DOHH2 (cell line): ENCODE measurements around the gene ASB1.
A peak's percentile ranks its signal among the peaks of the same experiment; 100 is the strongest.

ENCODE experiments used
- H3F3A ChIP-seq: fragments of 200-600 bp; sonication (generic), shearing (Covaris generic); 2 replicates; pipeline ENCODE4 v1.6.0; 2016; ENCODE audit warnings: antibody characterized with exemption, mild to moderate bottlenecking; ENCODE audit not compliant: control insufficient read depth, insufficient read depth
- H3K27ac ChIP-seq: fragments of 200-600 bp; sonication (generic); 2 replicates; pipeline ENCODE4 v1.5.1; 2014; ENCODE audit warnings: low read depth, mild to moderate bottlenecking, low read length, moderate library complexity
- H3K27me3 ChIP-seq: fragments of 200-600 bp; sonication (generic); 2 replicates; pipeline ENCODE4 v1.6.1; 2014; ENCODE audit warnings: mild to moderate bottlenecking, low read length, mixed read lengths; ENCODE audit not compliant: control insufficient read depth
- H3K36me3 ChIP-seq: fragments of 200-600 bp; sonication (generic); 2 replicates; pipeline ENCODE4 v1.6.1; 2014; ENCODE audit warnings: mild to moderate bottlenecking, low read length, moderate library complexity, mixed read lengths; ENCODE audit not compliant: control insufficient read depth
- H3K4me1 ChIP-seq: fragments of 200-600 bp; sonication (generic); 2 replicates; pipeline ENCODE4 v1.6.1; 2014; ENCODE audit warnings: mild to moderate bottlenecking, low read length, mixed read lengths; ENCODE audit not compliant: control insufficient read depth
- H3K4me2 ChIP-seq: fragments of 200-600 bp; sonication (generic); 2 replicates; pipeline ENCODE4 v1.6.0; 2014; ENCODE audit warnings: mild to moderate bottlenecking, low read length, moderate library complexity
- H3K4me3 ChIP-seq: fragments of 200-600 bp; sonication (generic); 2 replicates; pipeline ENCODE4 v1.5.1; 2014; ENCODE audit warnings: mild to moderate bottlenecking, low read length, mixed read lengths
- H3K79me2 ChIP-seq: fragments of 200-600 bp; sonication (generic); 2 replicates; pipeline ENCODE4 v1.6.1; 2014; ENCODE audit warnings: mild to moderate bottlenecking, low read length, mixed read lengths; ENCODE audit not compliant: control insufficient read depth
- H3K9me2 ChIP-seq: fragments of 200-600 bp; sonication (generic); replicated peaks from 2 replicates; pipeline ENCODE4 v1.6.1; 2014; ENCODE audit warnings: mild to moderate bottlenecking, low read length, mixed read lengths; ENCODE audit not compliant: control insufficient read depth
- H3K9me3 ChIP-seq: fragments of 200-600 bp; sonication (generic); 2 replicates; pipeline ENCODE4 v1.6.1; 2014; ENCODE audit warnings: antibody characterized with exemption, low read length, mixed read lengths; ENCODE audit not compliant: control insufficient read depth, insufficient read depth
- H4K20me1 ChIP-seq: fragments of 200-600 bp; sonication (generic); 2 replicates; pipeline ENCODE4 v1.6.0; 2014; ENCODE audit warnings: low read depth, mild to moderate bottlenecking, antibody characterized with exemption, low read length, moderate library complexity; ENCODE audit not compliant: control insufficient read depth, insufficient read depth
- CTCF ChIP-seq: fragments of 200-600 bp; sonication (generic); IDR thresholded peaks from one replicate; pipeline ENCODE4 v1.5.1; 2014; ENCODE audit warnings: antibody characterized with exemption, mild to moderate bottlenecking, low read depth, low read length; ENCODE audit not compliant: poor library complexity, severe bottlenecking
- EZH2phosphoT487 ChIP-seq: fragments of 200-600 bp; sonication (generic); IDR thresholded peaks from 2 replicates; pipeline ENCODE4 v1.6.1; 2017; ENCODE audit warnings: borderline replicate concordance, mild to moderate bottlenecking, antibody characterized with exemption, low read length, moderate library complexity, mixed read lengths

The ASB1 gene

GRCh38 chr2:238425979-238426567 lies 654 bp upstream of the ASB1 start:
- H3K9me3 ChIP-seq: no peaks in the 10 kb centered on the region
- TF ChIP-seq EZH2phosphoT487: no peak
- no peak for TF ChIP-seq CTCF
- peak overlapping the region; percentile 87 for H3K4me3 ChIP-seq
- H3F3A ChIP-seq: no peaks in the 10 kb centered on the region
- H3K4me1 ChIP-seq: peaks cover 24% of the 10 kb centered on the region
- peak overlapping the region; percentile 72 for H3K4me2 ChIP-seq
- H3K9me2 ChIP-seq: no peaks in the 10 kb centered on the region
- H3K27me3 ChIP-seq: no peaks in the 10 kb centered on the region
- peaks cover 27% of the 10 kb centered on the region for H3K36me3 ChIP-seq
- peaks cover 55% of the 10 kb centered on the region for H3K79me2 ChIP-seq
- peak overlapping the region; percentile 68 for H3K27ac ChIP-seq
- peaks cover 8% of the 10 kb centered on the region; the same call in 1 of the 2 replicates for H4K20me1 ChIP-seq

GRCh38 chr2:238427435-238428162 lies 872 bp downstream of the ASB1 start:
- Histone ChIP-seq H3K79me2 (peaks cover 70% of the 10 kb centered on the region), H3F3A (no peaks in the 10 kb centered on the region)
- TF ChIP-seq EZH2phosphoT487 (no peak), CTCF (no peak)

GRCh38 chr2:238428866-238429265 lies 2.1 kb downstream of the ASB1 start:
- peak overlapping the region; percentile 72 for H3K4me2 ChIP-seq
- no peaks in the 10 kb centered on the region for H3K27me3 ChIP-seq
- H4K20me1 ChIP-seq: peaks cover 8% of the 10 kb centered on the region; the same call in 1 of the 2 replicates
- H3K4me1 ChIP-seq: peaks cover 24% of the 10 kb centered on the region
- TF ChIP-seq EZH2phosphoT487 (no peak), CTCF (no peak)
- H3K4me3 ChIP-seq: peak overlapping the region; percentile 87
- no peaks in the 10 kb centered on the region for H3F3A ChIP-seq
- peaks cover 36% of the 10 kb centered on the region for H3K36me3 ChIP-seq
- no peak overlapping the region for H3K27ac ChIP-seq
- no peaks in the 10 kb centered on the region for H3K9me3 ChIP-seq
- H3K79me2 ChIP-seq: peaks cover 81% of the 10 kb centered on the region
- no peaks in the 10 kb centered on the region for H3K9me2 ChIP-seq

More at GRCh38 chr2:238427435-238428162, 872 bp downstream of the ASB1 start:
- peak overlapping the region; percentile 68 for H3K27ac ChIP-seq
- H3K4me1 ChIP-seq: peaks cover 24% of the 10 kb centered on the region
- H3K4me3 ChIP-seq: peak overlapping the region; percentile 87
- H3K27me3 ChIP-seq: no peaks in the 10 kb centered on the region
- no peaks in the 10 kb centered on the region for H3K9me2 ChIP-seq
- peaks cover 27% of the 10 kb centered on the region for H3K36me3 ChIP-seq
- H4K20me1 ChIP-seq: peaks cover 8% of the 10 kb centered on the region; the same call in 1 of the 2 replicates
- peak overlapping the region; percentile 72 for H3K4me2 ChIP-seq
- no peaks in the 10 kb centered on the region for H3K9me3 ChIP-seq
